Peyer's patch (tissue), 4 donors: ENCODE measurements around the gene REEP6. TPM values are rescaled to one million over a fixed set of nuclear protein-coding genes. Genes with fewer than 3 reads are reported as not detected.

Experiments
- DNase-seq, 3 donors: peaks; one replicate each; pipeline ENCODE4 v3.0.0-alpha.2; 2017 to 2019
- H3K27ac ChIP-seq, 4 donors: fragments of 200-600 bp; sonication (generic); one replicate each; pipeline ENCODE4 v1.5.1; 2016 to 2019
- H3K27me3 ChIP-seq, 2 donors: fragments of 200-600 bp; sonication (generic); one replicate each; pipeline ENCODE4 v1.5.1; 2019
- H3K36me3 ChIP-seq, 3 donors: fragments of 200-600 bp; sonication (generic); one replicate each; pipeline ENCODE4 v1.5.1; 2016 to 2019
- H3K4me1 ChIP-seq, 4 donors: fragments of 200-600 bp; sonication (generic); one replicate each; pipeline ENCODE4 v1.5.1; 2016 to 2019
- H3K4me3 ChIP-seq, 4 donors: fragments of 200-600 bp; sonication (generic); 1 replicate in 3 of 4; 2 replicates in 1 of 4; pipeline ENCODE4 v1.5.1; 2016 to 2019; ENCODE audit warnings: mild to moderate bottlenecking in 1 of 4
- H3K9me3 ChIP-seq, 4 donors: fragments of 200-600 bp; sonication (generic); one replicate each; pipeline ENCODE4 v1.5.1; 2016 to 2019; ENCODE audit warnings: mild to moderate bottlenecking in 1 of 4
- CTCF ChIP-seq, 6 experiments: fragments of 450-650 bp in 4 of 6; fragments of 200-600 bp in 2 of 6; sonication (generic) in 1 of 6; IDR thresholded peaks; one replicate each; pipeline ENCODE4 v1.5.1; 2017 to 2019; ENCODE audit warnings: antibody characterized with exemption in 6 of 6, mild to moderate bottlenecking in 3 of 6, moderate library complexity in 1 of 6
- POLR2A ChIP-seq, 2 donors: fragments of 450-650 bp; IDR thresholded peaks; one replicate each; pipeline ENCODE4 v1.5.1; 2017; ENCODE audit warnings: antibody characterized with exemption in 2 of 2, mild to moderate bottlenecking in 2 of 2, moderate library complexity in 2 of 2
- total RNA-seq, 4 donors: library from RNA; depleted of rRNA; stranded (reverse); fragments of >200 nt; gene quantifications; one replicate each; pipeline ENCODE4 v1.1.0, GENCODE V29; 2016

Gene REEP6
- total RNA-seq, 4 donors from 2014 or later = 7.4 to 167 (median 162) TPM

DNA sequence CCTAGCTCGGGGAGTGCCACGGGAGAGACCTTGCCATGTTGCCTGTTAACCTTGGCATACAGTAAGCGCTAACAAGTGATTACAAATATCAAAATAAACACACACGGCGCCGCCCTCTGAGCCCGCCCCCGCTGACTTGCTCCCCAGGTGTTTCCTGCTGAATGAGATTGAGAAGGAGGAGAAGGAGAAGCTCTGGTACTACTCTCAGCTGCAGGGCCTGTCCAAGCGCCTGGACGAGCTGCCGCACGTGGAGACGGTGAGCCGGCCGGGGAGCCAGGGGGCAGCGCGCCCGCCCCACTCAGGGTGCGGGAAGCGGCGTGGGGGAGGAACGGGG is 36.0 kb upstream of the REEP6 start:
- Histone ChIP-seq H3K27ac (no peak overlapping the region), H3K4me1 (peaks cover 0 to 23% (median 10%) of the 10 kb centered on the region in 4 donors), H3K9me3 (peaks cover 0 to 6% (median 0%) of the 10 kb centered on the region in 4 donors), H3K27me3 (peaks cover 0 to 63% of the 10 kb centered on the region in 2 donors), H3K36me3 (no peaks in the 10 kb centered on the region), H3K4me3 (peak overlapping the region in 2 of 4 donors; percentile 6 to 8)
- TF ChIP-seq POLR2A (IDR thresholded peaks at IDR 0.05) (no peak), CTCF (IDR thresholded peaks at IDR 0.05) (no peak)
- peak in 2 of 3 donors; percentile 39 to 65 for DNase-seq

GRCh38 chr19:1455336-1456120 is 35.5 kb upstream of the REEP6 start:
- Histone ChIP-seq H3K4me3 (peak overlapping the region in 2 of 4 donors; percentile 6 to 8), H3K9me3 (peaks cover 0 to 6% (median 0%) of the 10 kb centered on the region in 4 donors), H3K4me1 (peaks cover 0 to 23% (median 9%) of the 10 kb centered on the region in 4 donors), H3K36me3 (no peaks in the 10 kb centered on the region), H3K27ac (no peak overlapping the region), H3K27me3 (peaks cover 0 to 57% of the 10 kb centered on the region in 2 donors)
- peak; percentile 22 to 92 (median 85) for DNase-seq
- no peak for TF ChIP-seq CTCF (IDR thresholded peaks at IDR 0.05)
- no peak for TF ChIP-seq POLR2A (IDR thresholded peaks at IDR 0.05)

GRCh38 chr19:1456121-1456900 is 34.7 kb upstream of the REEP6 start:
- Histone ChIP-seq H3K4me3 (no peak overlapping the region), H3K27ac (no peak overlapping the region), H3K36me3 (no peaks in the 10 kb centered on the region), H3K27me3 (peaks cover 0 to 51% of the 10 kb centered on the region in 2 donors), H3K9me3 (peaks cover 0 to 6% (median 0%) of the 10 kb centered on the region in 4 donors), H3K4me1 (peaks cover 0 to 23% (median 9%) of the 10 kb centered on the region in 4 donors)
- no peak for DNase-seq
- TF ChIP-seq POLR2A (IDR thresholded peaks at IDR 0.05) = no peak
- no peak for TF ChIP-seq CTCF (IDR thresholded peaks at IDR 0.05)

DNA sequence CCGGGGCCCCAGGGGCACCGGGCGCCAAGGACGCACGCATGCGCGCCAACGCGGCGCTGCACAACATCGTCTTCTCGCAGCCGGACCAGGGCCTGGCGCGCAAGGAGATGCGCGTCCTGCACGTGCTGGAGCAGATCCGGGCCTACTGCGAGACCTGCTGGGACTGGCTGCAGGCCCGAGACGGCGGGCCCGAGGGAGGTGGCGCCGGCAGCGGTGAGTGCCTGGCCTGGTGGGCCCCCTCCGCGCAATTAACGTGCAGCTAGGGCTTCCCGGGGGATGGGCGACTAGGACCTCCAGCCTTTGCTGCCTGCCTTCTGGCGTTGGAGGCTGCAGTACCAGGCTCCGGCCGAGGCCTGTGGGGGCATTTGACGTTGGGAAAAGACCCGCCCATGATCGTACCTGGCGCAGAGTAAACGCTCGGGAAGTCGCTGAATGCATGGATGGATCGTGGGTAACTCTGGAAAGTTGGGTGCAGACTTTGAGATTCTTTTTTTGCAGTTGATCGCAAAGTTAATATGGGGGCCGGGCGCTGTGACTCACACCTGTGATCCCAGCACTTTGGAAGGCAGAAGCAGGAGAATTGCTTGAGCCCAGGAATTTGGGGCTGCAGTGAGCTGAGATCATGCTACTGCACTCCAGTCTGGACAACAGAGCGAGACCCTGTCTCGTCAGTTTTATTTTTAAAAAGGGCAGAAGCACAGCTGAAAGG is 33.8 kb upstream of the REEP6 start:
- TF ChIP-seq CTCF (IDR thresholded peaks at IDR 0.05) (no peak), POLR2A (IDR thresholded peaks at IDR 0.05) (no peak)
- peaks cover 0 to 23% (median 9%) of the 10 kb centered on the region in 4 donors for H3K4me1 ChIP-seq
- no peak for DNase-seq
- peaks cover 0 to 6% (median 0%) of the 10 kb centered on the region in 4 donors for H3K9me3 ChIP-seq
- no peak overlapping the region for H3K27ac ChIP-seq
- no peak overlapping the region for H3K4me3 ChIP-seq
- peaks cover 0 to 42% of the 10 kb centered on the region in 2 donors for H3K27me3 ChIP-seq
- H3K36me3 ChIP-seq = no peaks in the 10 kb centered on the region

DNA sequence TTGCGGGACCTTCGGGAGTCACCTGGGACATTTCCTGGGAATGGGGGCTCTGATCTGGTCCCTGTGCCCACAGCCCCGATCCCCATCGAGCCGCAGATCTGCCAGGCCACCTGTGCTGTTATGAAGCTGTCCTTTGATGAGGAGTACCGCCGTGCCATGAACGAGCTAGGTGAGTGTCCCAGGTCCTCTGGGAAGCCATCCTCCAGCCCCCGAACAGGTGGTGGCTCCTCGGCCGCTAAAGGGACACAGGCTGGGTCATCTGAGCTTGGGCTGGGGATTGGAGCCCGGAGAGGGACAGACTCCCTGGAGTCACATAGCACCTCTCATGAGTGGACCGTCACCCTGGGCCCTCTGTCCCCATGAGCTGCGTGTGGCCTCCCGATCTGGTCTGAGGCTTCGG is 33.1 kb upstream of the REEP6 start:
- Histone ChIP-seq H3K27ac (no peak overlapping the region), H3K4me3 (no peak overlapping the region), H3K36me3 (no peaks in the 10 kb centered on the region), H3K9me3 (peaks cover 0 to 6% (median 0%) of the 10 kb centered on the region in 4 donors), H3K27me3 (peaks cover 0 to 36% of the 10 kb centered on the region in 2 donors), H3K4me1 (peaks cover 0 to 22% (median 9%) of the 10 kb centered on the region in 4 donors)
- no peak for TF ChIP-seq CTCF (IDR thresholded peaks at IDR 0.05)
- TF ChIP-seq POLR2A (IDR thresholded peaks at IDR 0.05) = no peak
- DNase-seq = no peak
